ENCODE measurements around the gene PRKAG1.

DNA sequence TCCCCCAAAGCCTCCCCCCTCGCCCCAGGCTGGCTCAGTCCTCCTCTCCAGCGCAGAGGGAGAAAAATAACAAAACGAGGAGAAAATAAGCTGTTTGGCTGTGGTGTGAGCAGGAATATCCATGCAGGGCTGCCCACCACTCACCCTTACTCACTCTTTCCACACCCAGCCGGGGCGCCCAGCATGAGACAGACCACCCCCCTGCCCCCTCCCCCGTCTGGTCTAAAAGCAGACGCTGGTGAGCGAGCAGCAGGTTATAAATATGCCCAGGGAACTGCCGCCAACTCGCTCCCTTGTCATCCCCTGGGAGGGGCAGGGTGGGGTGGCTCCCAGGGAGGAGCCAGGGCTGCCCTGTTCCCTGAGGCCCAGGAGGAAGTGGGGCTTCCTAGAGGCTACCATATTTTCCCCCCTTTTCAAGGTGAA, 33.1 kb downstream of the PRKAG1 start:
- TF ChIP-seq, protein P1, sequence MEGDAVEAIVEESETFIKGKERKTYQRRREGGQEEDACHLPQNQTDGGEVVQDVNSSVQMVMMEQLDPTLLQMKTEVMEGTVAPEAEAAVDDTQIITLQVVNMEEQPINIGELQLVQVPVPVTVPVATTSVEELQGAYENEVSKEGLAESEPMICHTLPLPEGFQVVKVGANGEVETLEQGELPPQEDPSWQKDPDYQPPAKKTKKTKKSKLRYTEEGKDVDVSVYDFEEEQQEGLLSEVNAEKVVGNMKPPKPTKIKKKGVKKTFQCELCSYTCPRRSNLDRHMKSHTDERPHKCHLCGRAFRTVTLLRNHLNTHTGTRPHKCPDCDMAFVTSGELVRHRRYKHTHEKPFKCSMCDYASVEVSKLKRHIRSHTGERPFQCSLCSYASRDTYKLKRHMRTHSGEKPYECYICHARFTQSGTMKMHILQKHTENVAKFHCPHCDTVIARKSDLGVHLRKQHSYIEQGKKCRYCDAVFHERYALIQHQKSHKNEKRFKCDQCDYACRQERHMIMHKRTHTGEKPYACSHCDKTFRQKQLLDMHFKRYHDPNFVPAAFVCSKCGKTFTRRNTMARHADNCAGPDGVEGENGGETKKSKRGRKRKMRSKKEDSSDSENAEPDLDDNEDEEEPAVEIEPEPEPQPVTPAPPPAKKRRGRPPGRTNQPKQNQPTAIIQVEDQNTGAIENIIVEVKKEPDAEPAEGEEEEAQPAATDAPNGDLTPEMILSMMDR (conservative IDR thresholded peaks at IDR 0.05; ENCODE audit: low read depth, low read length) = no peak
- TF ChIP-seq EZH2 (IDR thresholded peaks at IDR 0.05; ENCODE audit: low read length, unreplicated experiment) (no peak), EZH2phosphoT487 (IDR thresholded peaks at IDR 0.05; ENCODE audit: borderline replicate concordance, low read length) (no peak)
